ENCODE measurements around the gene OR52B2. TPM values are rescaled to one million over a fixed set of nuclear protein-coding genes. Genes with fewer than 3 reads are reported as not detected.
"Not testable (repeated sequence)": the region's sequence is repeated elsewhere in the genome, so short reads cannot be mapped to it uniquely, and the experiment has no call there.

Gene OR52B2
- total RNA-seq, 1 experiment from 2014 or later: not detected

DNA sequence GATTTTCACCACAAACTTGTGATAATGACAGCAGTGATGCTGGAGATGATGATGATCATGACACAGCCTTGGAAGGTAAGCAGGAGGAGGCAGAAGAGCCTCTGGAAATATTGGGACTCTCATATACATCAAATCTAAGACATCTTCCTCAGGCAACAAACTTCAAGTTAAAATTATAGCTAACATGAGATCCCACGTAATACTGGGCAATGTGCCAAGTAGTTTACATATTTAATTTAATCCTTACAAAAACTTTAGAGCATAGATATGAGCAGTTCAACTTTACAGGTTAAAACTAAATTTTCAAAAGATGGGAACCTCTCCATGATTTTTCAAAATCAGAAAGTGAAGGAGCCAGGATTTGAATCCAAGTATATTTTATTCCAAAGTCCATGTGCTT, 19.0 kb downstream of the OR52B2 start:
- Histone ChIP-seq H3K79me2 (ENCODE audit: insufficient read depth, low read length) (no peaks in the 10 kb centered on the region), H3K23me2 (ENCODE audit: insufficient read length, low read depth, low read length, poor library complexity, severe bottlenecking) (no peaks in the 10 kb centered on the region), H3K4me2 (ENCODE audit: insufficient read depth, insufficient read length, low read length) (no peak overlapping the region), H4K8ac (replicated peaks; ENCODE audit: insufficient read length, low read depth, low read length) (no peak overlapping the region), H3K4ac (ENCODE audit: low read depth, low read length) (no peak overlapping the region), H4K5ac (ENCODE audit: insufficient read length, low read depth, low read length) (no peak overlapping the region), H3K4me1 (ENCODE audit: insufficient read depth, low read length) (no peaks in the 10 kb centered on the region), H3K9ac (ENCODE audit: extremely low read depth, insufficient read length, low read length) (no peak overlapping the region), H3K9me3 (ENCODE audit: control insufficient read depth, low read depth, low read length) (no peaks in the 10 kb centered on the region), H4K91ac (ENCODE audit: insufficient read length, low read depth, low read length) (no peak overlapping the region), H3K14ac (ENCODE audit: insufficient read depth, low read length) (no peak overlapping the region), H2AK5ac (ENCODE audit: insufficient read length, low read length) (no peak overlapping the region), H3T11ph (ENCODE audit: low read length) (no peak overlapping the region), H2AFZ (ENCODE audit: low read length) (no peak overlapping the region), H2BK20ac (ENCODE audit: low read depth, low read length, poor library complexity, severe bottlenecking) (no peak overlapping the region), H4K20me1 (ENCODE audit: control insufficient read depth, insufficient read depth, insufficient read length) (no peaks in the 10 kb centered on the region), H3K27ac (ENCODE audit: insufficient read length, low read depth, low read length) (no peak overlapping the region), H2BK15ac (ENCODE audit: low read depth, low read length) (no peak overlapping the region), H3K27me3 (ENCODE audit: insufficient read depth, low read length) (no peaks in the 10 kb centered on the region), H2BK120ac (ENCODE audit: low read depth, low read length, poor library complexity, severe bottlenecking) (no peak overlapping the region), H3K79me1 (ENCODE audit: insufficient read depth, low read depth, low read length, poor library complexity, severe bottlenecking) (no peaks in the 10 kb centered on the region), H2BK12ac (ENCODE audit: insufficient read length, low read depth, low read length) (no peak overlapping the region), H3K23ac (ENCODE audit: insufficient read length, low read depth, low read length) (no peak overlapping the region), H3K56ac (ENCODE audit: insufficient read length, low read depth, low read length) (no peak overlapping the region), H2BK5ac (ENCODE audit: insufficient read length, low read length) (no peak overlapping the region), H3K18ac (ENCODE audit: insufficient read length, low read depth, low read length) (no peak overlapping the region)
- Mint-ChIP-seq H3K4me1 (no peaks in the 10 kb centered on the region; a peak in 1 of 4 replicates), H3K36me3 (ENCODE audit: insufficient read depth in 1 of 3, low read depth in 3 of 3) (peaks cover 0 to 3% (median 3%) of the 10 kb centered on the region in 3 experiments; a peak in 2 of 7 replicates), H3K9me3 (peaks cover 7 to 8% of the 10 kb centered on the region in 2 experiments; a peak in 4 of 5 replicates), H3K27ac (no peak overlapping the region), H3K27me3 (ENCODE audit: low read depth) (peaks cover 3% of the 10 kb centered on the region; the same call in 1 of the 2 replicates), H3K4me3 (no peak overlapping the region)
- TF ChIP-seq CTCF (conservative IDR thresholded peaks at IDR 0.05): no peak
- no peak for DNase-seq
- no CpG with 5 or more reads among the region's 1 CpG for WGBS (ENCODE audit: extremely low coverage, insufficient read length, low lambda C conversion rate)

GRCh38 chr11:6143737-6144136, 26.4 kb downstream of the OR52B2 start:
- H3K56ac ChIP-seq (ENCODE audit: insufficient read length, low read depth, low read length); DNase-seq; H3K9me3 ChIP-seq (ENCODE audit: control insufficient read depth, low read depth, low read length); H3K27ac ChIP-seq (ENCODE audit: insufficient read length, low read depth, low read length); H4K8ac ChIP-seq (replicated peaks; ENCODE audit: insufficient read length, low read depth, low read length); H3T11ph ChIP-seq (ENCODE audit: low read length); H3K36me3 Mint-ChIP-seq (ENCODE audit: insufficient read depth in 1 of 3, low read depth in 3 of 3); H3K27me3 Mint-ChIP-seq (ENCODE audit: low read depth); H2AK5ac ChIP-seq (ENCODE audit: insufficient read length, low read length); H3K4ac ChIP-seq (ENCODE audit: low read depth, low read length); H4K20me1 ChIP-seq (ENCODE audit: control insufficient read depth, insufficient read depth, insufficient read length); H3K9me3 Mint-ChIP-seq; H3K79me2 ChIP-seq (ENCODE audit: insufficient read depth, low read length); H3K79me1 ChIP-seq (ENCODE audit: insufficient read depth, low read depth, low read length, poor library complexity, severe bottlenecking); H2BK5ac ChIP-seq (ENCODE audit: insufficient read length, low read length); H3K27me3 ChIP-seq (ENCODE audit: insufficient read depth, low read length); H4K91ac ChIP-seq (ENCODE audit: insufficient read length, low read depth, low read length); H2AFZ ChIP-seq (ENCODE audit: low read length); H3K18ac ChIP-seq (ENCODE audit: insufficient read length, low read depth, low read length); H3K4me1 ChIP-seq (ENCODE audit: insufficient read depth, low read length); H4K5ac ChIP-seq (ENCODE audit: insufficient read length, low read depth, low read length); H3K23me2 ChIP-seq (ENCODE audit: insufficient read length, low read depth, low read length, poor library complexity, severe bottlenecking); H2BK12ac ChIP-seq (ENCODE audit: insufficient read length, low read depth, low read length); H2BK20ac ChIP-seq (ENCODE audit: low read depth, low read length, poor library complexity, severe bottlenecking); H2BK120ac ChIP-seq (ENCODE audit: low read depth, low read length, poor library complexity, severe bottlenecking); H3K23ac ChIP-seq (ENCODE audit: insufficient read length, low read depth, low read length); H2BK15ac ChIP-seq (ENCODE audit: low read depth, low read length): not testable (repeated sequence)
- peak overlapping the region; percentile 25 for H3K9ac ChIP-seq (ENCODE audit: extremely low read depth, insufficient read length, low read length)
- peak overlapping the region; percentile 66; the same call in 1 of the 2 replicates for H3K14ac ChIP-seq (ENCODE audit: insufficient read depth, low read length)
- peak overlapping the region; percentile 56 for H3K4me2 ChIP-seq (ENCODE audit: insufficient read depth, insufficient read length, low read length)
- H3K4me3 Mint-ChIP-seq: peak overlapping the region; percentile 70 to 76
- peaks cover 8 to 15% of the 10 kb centered on the region in 2 experiments for H3K4me1 Mint-ChIP-seq
- peak overlapping the region; percentile 44 to 94 (median 79); a peak in 4 of 7 replicates for H3K27ac Mint-ChIP-seq
- no CpG with 5 or more reads among the region's 21 CpGs for WGBS (ENCODE audit: extremely low coverage, insufficient read length, low lambda C conversion rate)
